ENCODE results near the gene CDK18.
"Not testable (repeated sequence)": the region's sequence is repeated elsewhere in the genome, so short reads cannot be mapped to it uniquely, and the experiment has no call there.

DNA sequence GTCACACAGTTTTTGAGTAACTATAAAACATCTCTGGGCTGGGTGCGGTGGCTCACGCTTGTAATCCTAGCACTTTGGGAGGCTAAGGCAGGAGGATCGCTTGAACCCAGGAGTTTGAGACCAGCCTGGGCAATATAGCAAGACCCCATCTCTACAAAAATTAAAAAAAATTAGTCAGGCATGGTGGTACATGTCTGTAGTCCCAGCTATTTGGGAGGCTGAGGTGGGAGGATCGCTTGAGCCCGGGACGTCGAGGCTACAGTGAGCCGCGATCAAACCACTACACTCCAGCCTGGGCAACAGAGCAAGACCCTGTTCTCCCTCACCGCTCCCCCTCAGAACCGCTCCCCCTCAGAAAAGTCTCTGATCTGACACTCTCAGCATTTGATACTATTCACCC is 21.9 kb upstream of the CDK18 start:
- TF ChIP-seq, protein P1, sequence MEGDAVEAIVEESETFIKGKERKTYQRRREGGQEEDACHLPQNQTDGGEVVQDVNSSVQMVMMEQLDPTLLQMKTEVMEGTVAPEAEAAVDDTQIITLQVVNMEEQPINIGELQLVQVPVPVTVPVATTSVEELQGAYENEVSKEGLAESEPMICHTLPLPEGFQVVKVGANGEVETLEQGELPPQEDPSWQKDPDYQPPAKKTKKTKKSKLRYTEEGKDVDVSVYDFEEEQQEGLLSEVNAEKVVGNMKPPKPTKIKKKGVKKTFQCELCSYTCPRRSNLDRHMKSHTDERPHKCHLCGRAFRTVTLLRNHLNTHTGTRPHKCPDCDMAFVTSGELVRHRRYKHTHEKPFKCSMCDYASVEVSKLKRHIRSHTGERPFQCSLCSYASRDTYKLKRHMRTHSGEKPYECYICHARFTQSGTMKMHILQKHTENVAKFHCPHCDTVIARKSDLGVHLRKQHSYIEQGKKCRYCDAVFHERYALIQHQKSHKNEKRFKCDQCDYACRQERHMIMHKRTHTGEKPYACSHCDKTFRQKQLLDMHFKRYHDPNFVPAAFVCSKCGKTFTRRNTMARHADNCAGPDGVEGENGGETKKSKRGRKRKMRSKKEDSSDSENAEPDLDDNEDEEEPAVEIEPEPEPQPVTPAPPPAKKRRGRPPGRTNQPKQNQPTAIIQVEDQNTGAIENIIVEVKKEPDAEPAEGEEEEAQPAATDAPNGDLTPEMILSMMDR (IDR thresholded peaks at IDR 0.05) = not testable (repeated sequence)
- not testable (repeated sequence) for TF ChIP-seq POLR2A (IDR thresholded peaks at IDR 0.05)
